ENCODE results near the gene SHROOM2.

Gene SHROOM2

GRCh38 chrX:9897761-9898161, 111.5 kb downstream of the SHROOM2 start:
- no peak for DNase-seq (ENCODE audit: low read depth in 3 of 3, low spot score in 1 of 3)

DNA sequence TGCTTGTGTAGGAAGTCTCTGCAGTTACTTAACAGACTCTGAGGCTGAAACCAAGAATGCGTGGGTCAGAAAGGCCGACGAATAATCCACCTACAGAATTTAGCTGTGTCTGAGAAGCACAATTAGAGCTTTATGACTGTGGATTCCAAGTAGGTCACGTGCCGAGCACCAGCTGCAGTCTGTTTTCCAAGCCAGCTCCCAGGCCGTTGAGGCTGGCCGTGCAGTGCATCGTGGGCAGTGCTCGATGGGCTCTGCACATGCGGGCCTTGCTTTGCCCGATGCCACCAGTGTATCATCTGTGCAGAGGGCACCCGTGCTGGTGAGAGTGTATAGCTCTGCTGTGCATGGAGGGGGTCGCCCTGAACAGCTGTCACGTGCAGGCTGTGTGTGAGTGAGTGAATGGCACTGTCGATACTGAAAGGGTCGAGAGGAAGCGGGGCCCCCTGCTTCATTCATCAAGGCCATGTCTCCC, 113.4 kb downstream of the SHROOM2 start:
- no peak for DNase-seq (ENCODE audit: low read depth in 3 of 3, low spot score in 1 of 3)

- DNase-seq (ENCODE audit: low read depth in 3 of 3, low spot score in 1 of 3) = no peak
Observed at GRCh38 chrX:9902656-9903055, 116.4 kb downstream of the SHROOM2 start.

GRCh38 chrX:9903146-9903545, 116.9 kb downstream of the SHROOM2 start:
- no peak for DNase-seq (ENCODE audit: low read depth in 3 of 3, low spot score in 1 of 3)

- DNase-seq (ENCODE audit: low read depth in 3 of 3, low spot score in 1 of 3) = no peak
Observed at GRCh38 chrX:9905288-9905687, 119.1 kb downstream of the SHROOM2 start.

- DNase-seq (ENCODE audit: low read depth in 3 of 3, low spot score in 1 of 3) = no peak
Observed at GRCh38 chrX:9905721-9906120, 119.5 kb downstream of the SHROOM2 start.

DNA sequence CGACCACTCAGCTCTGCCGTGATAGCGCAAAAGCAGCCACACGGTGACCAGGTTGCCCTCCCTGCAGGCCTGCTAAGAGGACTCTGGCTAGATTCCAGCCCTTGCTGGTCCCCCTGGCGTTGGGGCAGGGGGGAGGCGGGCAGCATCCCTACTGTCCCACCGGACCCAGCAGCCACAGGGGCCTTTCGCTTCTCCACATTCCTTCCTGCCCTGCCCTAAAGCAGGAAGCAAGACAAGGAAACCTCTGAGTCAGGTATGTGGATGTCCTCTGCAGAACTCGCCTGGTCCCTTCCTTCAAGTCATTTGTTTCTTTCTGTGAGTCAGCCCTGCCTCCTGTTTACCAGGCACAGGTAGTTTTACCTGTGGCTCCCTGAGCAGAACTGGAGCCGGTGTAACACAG, 120.7 kb downstream of the SHROOM2 start:
- DNase-seq (ENCODE audit: low read depth in 3 of 3, low spot score in 1 of 3) = no peak

DNA sequence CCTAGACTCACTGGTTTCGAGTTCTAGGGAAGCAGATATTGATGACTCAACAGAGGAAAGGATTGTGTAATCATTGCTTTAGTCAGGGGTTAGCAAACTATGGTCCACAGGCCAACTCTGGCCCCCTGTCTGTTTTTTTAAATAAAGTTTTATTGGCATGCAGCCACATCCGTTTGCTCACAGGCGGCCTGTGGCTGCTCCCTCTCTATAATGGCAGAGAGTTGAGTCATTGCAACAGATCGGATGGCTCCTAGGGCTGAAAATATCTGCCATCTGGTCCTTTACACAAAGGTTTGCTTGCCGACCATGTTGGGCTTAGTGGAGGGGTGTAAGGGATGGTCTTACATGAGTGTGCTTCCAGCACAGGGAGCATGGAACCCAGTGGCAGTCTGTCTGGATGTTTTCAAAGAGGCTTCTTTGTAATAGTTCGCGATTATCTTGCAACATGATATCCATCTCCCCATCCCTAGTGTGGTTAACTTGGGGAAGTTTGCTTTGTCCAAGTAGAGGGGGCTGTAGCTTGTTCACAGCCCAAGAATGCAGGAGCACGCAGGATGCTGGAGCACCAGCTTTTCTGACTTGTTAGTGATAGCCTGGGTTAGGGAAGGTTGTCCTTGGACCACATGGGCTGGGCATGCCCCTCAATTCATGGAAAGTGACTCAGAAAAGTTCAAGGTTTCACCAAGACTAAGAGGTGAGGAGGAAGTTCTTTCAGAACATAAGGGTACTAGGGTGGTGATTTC, 121.6 kb downstream of the SHROOM2 start:
- no peak for DNase-seq (ENCODE audit: low read depth in 3 of 3, low spot score in 1 of 3)

- DNase-seq (ENCODE audit: low read depth in 3 of 3, low spot score in 1 of 3) = no peak
Observed at GRCh38 chrX:9909254-9909653, 123.0 kb downstream of the SHROOM2 start.

GRCh38 chrX:9911487-9911886, 125.3 kb downstream of the SHROOM2 start:
- DNase-seq (ENCODE audit: low read depth in 3 of 3, low spot score in 1 of 3) = no peak

GRCh38 chrX:9912351-9913145, 126.3 kb downstream of the SHROOM2 start:
- DNase-seq (ENCODE audit: low read depth in 3 of 3, low spot score in 1 of 3) = no peak

DNA sequence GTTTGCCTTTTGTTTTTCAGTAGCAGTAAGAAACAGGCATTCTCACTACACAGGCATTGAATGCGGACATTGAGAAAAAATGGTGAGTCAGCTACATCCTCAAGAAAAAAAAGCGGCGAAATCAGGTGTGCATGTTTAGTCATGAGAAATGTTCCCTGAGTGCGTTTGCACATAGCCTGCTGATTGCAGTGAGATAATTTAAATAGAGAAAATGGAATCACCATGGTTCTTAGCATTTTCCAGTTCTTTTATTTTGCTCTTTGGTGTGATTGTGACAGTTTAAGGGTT, 126.9 kb downstream of the SHROOM2 start:
- DNase-seq (ENCODE audit: low read depth in 3 of 3, low spot score in 1 of 3) = no peak

DNA sequence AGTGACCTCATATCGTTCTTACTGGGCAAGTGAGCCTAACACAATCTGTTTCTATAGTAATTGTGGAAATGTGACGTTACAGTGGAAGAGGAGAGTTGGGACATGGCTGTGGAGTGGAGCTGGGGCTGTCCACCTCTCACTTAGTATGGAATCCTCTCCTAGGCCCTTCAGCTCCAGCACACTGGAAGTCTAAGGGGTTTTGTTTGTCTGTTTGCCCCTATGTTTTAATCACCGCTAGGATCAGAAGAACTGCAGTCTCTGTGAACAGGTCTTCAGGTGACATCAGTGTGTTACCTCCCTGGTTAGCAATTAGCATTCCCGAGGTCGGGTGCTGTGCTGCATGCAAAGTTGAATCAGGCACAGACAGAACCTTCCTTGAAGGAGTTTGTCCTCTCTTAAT, 131.6 kb downstream of the SHROOM2 start:
- no peak for DNase-seq (ENCODE audit: low read depth in 3 of 3, low spot score in 1 of 3)

- no peak for DNase-seq (ENCODE audit: low read depth in 3 of 3, low spot score in 1 of 3)
Observed at GRCh38 chrX:9919632-9920172, 133.5 kb downstream of the SHROOM2 start.

DNA sequence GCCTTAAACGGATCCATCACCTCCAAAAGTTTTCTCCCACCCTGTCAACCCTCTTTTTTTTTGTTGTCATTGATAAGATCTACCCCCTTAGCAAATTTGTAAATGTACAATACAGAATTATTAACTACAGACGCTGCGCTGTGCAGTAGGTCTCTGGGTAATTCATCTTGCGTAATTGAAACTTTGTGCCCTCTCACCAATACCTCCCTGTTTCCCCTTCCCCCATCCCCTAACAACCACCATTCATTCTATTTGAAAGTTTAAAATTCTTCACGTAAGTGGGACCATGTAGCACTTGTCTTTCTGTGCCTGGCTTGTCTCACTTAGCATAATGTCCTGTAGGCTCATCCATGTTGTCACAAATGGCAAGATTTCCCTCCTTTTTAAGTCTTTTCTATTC, 135.2 kb downstream of the SHROOM2 start:
- DNase-seq (ENCODE audit: low read depth in 3 of 3, low spot score in 1 of 3) = no peak

GRCh38 chrX:9923357-9923756, 137.1 kb downstream of the SHROOM2 start:
- DNase-seq (ENCODE audit: low read depth in 3 of 3, low spot score in 1 of 3) = no peak

- no peak for DNase-seq (ENCODE audit: low read depth in 3 of 3, low spot score in 1 of 3)
Observed at GRCh38 chrX:9926002-9926401, 139.8 kb downstream of the SHROOM2 start.

GRCh38 chrX:9927698-9928482, 141.7 kb downstream of the SHROOM2 start:
- no peak for DNase-seq (ENCODE audit: low read depth in 3 of 3, low spot score in 1 of 3)

DNA sequence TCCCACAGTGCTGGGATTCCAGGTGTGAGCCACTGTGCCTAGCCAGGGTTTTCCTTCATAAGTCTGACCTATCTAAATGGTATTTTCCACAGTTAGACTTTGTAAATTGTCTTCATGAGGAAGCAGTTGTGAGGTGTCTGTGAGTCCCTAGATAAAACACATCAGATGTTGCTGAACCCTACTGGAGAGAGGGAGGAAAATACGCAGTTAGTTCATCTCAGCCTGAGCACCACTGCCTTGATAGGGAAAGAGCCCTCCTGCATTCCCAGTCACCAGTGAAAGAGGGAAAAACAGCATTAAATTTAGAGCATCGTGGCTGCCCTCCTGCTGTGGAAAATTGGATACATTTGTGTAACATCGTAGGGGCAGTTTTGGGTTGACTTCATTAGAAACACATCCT, 149.2 kb downstream of the SHROOM2 start:
- no peak for DNase-seq (ENCODE audit: low read depth in 3 of 3, low spot score in 1 of 3)

GRCh38 chrX:9937761-9938160, 151.5 kb downstream of the SHROOM2 start:
- no peak for DNase-seq (ENCODE audit: low read depth in 3 of 3, low spot score in 1 of 3)

DNA sequence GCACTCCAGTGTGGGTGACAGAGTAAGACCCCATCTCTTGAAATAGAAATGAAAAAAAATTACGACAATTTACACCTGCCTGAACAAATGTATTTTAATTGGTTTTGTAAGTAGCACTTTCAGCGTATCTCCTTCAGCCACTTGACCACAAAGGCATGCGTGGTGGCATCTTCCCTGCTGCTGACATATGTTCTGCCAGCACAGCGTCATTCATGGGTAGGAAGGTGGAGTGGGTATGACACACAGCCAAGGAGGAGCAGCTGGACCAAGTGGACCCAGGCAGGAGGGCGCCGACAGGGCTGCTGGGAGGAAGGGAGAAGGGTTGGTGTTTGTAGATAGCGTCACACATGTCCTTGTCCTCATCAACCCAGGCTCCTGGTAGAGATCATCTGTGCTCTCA, 152.3 kb downstream of the SHROOM2 start:
- DNase-seq (ENCODE audit: low read depth in 3 of 3, low spot score in 1 of 3) = no peak

- no peak for DNase-seq (ENCODE audit: low read depth in 3 of 3, low spot score in 1 of 3)
Observed at GRCh38 chrX:9940421-9940820, 154.2 kb downstream of the SHROOM2 start.
